DMS53 (cell line): Measurements from ENCODE around the gene C3orf20.
"Not testable (repeated sequence)": the region's sequence is repeated elsewhere in the genome, so short reads cannot be mapped to it uniquely, and the experiment has no call there.

ENCODE experiments used
- DNase-seq: peaks from one replicate; lab custom pipeline; 2025; lab: John Stamatoyannopoulos, UW

C3orf20 gene

DNA sequence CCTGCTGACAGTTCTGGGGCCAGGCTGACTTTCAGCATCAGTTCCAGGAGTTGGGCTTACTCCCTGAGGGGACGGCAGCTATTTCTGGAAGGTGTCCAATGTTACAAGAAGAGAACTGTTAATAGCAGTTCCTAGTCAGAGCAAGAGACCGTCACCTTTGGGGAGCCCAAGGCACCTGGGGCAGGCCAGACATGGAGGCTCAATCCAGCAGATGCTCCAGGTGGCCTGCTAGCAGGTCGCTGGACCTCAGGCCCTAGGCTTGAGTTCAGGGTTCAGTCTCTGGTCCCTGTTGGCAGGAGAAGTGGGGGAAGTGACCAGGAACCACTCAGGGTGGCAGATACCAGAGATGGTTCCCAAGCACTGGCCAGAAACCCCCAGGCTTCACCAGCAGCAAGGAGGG is 25.9 kb downstream of the C3orf20 start:
- DNase-seq: no peak

GRCh38 chr3:14701676-14702075 is 26.7 kb downstream of the C3orf20 start:
- DNase-seq: no peak

DNA sequence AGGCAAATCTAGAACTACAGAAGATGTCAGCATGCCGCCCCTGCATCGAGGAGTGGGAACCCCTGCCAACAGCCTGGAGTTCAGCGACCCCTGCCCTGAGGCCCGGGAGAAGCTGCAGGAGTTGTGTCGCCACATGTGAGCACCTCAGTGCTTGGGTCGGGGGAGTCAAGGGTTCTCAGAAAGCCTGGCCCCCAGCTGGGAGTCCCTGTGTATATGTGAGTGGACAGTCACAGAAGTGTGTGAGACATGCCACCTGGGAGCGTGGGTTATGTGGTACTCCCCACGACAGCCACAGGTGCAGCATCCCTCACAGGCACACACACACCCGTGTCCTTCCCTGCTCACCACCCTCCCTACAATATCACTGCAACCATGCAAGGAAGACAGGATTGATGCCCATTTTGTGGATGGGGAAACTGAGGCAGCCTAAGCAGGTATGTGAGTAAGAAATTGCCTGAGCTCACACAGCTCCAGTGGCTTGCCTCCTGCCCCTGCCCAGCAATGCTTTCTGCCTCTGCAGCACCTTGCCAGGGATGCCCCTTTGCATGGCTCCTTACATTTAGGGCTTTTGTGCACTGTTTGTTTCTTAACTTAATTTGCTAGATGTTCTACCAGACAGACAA is 28.3 kb downstream of the C3orf20 start:
- DNase-seq: no peak

GRCh38 chr3:14703791-14704190 is 28.9 kb downstream of the C3orf20 start:
- no peak for DNase-seq

DNA sequence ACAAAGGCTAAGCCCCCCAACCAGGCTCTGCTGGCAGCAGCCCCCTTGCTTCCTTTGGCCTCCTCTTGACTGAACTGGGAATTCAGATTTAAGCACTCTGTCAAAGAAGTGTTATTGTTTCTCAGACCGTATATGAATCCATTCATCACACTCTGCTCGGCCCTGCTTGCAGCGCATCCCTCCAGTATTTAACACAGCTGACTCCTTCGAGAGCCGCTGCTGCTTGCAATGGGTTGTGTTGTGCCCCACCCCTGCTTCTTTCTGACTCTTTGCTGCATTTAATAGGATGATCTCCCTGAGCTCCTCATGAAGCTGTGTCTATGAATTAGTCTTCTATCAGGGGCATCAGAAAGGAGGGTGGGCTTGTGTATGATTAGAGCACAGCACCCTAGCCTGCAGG is 31.2 kb downstream of the C3orf20 start:
- no peak for DNase-seq

DNA sequence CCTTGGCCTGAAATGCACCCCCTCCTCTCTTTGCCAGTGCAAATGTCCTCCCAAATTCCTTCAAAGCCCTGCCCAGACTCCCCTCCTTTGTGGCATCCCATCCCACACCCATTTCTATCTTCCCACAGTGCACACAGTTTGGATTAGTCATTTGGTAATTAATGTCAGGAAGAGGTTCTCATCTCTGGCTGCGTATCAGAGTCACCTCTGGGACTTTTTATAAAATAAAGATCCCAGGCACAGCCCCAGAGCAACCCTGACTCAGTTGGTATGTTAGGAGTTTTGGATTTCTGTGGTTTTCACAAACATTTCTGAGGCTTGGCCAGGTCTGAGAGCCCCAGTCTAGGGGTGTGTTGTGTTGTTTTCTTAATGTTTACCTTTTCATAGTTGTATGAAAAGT is 41.6 kb downstream of the C3orf20 start:
- DNase-seq: no peak

DNA sequence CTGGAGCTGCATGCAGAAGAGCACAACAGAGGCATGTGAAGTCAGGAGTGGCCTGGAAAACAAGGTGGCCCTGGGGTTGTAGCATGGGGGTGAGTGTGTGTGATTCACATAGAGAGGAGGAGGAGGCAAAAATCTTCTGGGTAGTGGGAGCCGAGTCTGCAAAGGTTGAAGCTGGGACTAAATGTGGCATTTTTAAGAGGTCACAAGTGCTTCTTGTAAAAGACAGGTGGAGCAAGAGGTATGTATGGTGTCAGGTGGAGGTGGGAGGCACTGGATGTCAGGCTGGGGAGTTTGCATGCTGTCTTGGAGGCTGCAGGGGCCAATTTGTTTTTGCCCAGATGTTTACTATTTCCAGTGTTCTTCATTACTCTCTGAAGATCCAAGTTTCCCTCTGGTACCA is 42.4 kb downstream of the C3orf20 start:
- DNase-seq: no peak

- no peak for DNase-seq
These were observed 43.6 kb downstream of the C3orf20 start for GRCh38 chr3:14718539-14718938.

GRCh38 chr3:14719006-14719405 is 44.1 kb downstream of the C3orf20 start:
- DNase-seq: no peak

GRCh38 chr3:14721126-14721864 is 46.4 kb downstream of the C3orf20 start:
- DNase-seq: no peak

DNA sequence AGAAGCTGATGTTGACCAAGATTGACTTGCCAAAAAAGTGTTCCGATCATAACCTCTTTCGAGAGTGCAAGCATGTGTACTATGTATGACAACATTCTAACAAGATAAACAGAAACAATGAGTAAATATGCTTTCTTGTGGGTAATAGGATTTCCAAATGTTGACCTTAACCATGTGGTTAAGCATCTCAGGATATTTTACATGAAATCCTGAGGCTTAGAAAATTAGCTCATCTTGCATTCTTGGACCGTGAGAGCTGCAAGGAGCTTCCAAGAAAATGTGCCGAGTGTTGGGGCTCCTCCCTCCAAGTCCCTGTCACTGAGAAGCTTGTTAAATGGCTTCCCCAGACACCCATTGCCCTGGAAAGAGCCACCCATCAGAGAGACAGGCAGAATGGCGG is 50.1 kb downstream of the C3orf20 start:
- DNase-seq: no peak

DNA sequence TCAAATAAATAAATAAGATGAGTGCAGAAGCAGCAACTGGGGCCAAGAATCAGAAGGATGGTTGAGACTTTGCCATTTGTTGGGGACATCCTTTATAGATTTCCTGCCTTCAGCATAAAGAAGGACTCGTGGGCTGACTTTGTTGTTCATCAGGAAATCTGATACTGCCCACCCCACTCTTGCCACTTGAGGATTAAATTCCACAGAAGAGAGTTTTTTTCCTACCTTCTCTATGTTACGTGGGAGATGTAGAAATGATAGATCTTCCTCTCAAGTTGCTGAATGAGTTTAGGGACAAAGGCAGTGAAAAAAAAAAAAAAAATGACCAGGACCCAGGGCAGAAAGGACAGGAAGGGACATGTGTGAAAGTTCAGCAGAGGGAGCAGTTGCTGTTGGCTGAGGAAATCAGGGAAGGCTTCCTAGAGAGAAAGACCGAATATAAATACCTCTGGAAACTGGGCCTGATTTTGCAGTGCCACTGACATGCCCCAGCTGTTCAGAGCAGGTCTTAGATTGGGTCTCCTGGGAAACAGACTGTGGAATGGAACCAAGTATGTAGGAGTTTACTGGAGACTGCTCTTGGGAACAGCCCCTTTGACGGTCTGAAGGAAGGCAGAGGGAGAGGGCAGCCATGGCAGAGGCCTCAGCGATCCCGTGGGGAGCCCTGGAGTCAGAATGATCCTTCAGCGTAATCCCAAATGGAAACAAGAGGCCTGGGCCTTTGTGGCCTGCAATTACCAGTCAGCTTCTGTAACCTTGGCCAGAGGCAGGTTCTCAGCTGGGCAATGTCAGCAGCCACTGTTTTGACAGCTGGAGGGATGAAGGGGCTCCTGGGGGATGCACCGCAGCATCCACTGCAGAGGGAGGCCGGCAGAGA is 50.9 kb downstream of the C3orf20 start:
- no peak for DNase-seq

- DNase-seq: no peak
These were observed 51.5 kb downstream of the C3orf20 start for GRCh38 chr3:14726441-14726780.

DNA sequence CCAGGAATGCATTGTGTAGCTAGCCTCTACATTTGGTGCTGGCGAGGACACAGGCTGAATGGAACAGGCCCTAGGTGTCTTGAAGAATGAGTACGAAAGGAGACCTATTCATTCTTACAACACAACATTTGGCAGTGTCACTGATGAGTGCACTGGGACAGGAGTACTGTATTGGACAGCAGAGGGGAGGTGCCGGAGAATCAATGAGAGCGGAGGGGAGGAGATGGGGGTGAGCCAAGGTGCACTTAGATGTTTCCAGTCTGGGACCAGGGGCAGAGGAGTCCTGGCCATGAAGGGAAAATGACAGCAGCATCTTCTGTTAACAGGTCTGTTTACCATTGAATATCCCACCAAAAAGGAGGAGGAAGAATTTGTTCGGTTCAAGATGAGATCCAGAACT is 53.2 kb downstream of the C3orf20 start:
- DNase-seq: no peak

GRCh38 chr3:14730703-14731382 is 55.9 kb downstream of the C3orf20 start:
- DNase-seq: peak; percentile 30

- DNase-seq: no peak
These were observed 66.0 kb downstream of the C3orf20 start for GRCh38 chr3:14740983-14741382.

DNA sequence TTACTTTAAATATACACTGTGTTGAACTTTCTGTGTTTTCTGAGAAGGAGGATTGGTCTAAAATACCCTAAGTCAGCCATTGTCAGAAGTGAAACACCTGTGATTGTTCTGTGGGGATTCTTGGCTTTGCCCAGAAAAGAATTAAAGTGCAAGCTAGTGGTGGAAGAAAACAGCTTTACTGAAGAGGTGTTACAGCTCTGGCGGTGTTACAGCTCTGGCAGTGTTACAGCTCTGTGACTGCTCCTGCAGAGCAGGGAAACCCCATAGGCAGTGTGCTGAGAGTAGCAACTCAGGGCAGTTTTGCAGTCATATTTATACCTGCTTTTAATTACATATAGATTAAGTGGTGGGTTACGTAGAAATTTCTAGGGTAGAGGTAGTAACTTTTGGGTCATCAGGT is 66.6 kb downstream of the C3orf20 start:
- DNase-seq: no peak

DNA sequence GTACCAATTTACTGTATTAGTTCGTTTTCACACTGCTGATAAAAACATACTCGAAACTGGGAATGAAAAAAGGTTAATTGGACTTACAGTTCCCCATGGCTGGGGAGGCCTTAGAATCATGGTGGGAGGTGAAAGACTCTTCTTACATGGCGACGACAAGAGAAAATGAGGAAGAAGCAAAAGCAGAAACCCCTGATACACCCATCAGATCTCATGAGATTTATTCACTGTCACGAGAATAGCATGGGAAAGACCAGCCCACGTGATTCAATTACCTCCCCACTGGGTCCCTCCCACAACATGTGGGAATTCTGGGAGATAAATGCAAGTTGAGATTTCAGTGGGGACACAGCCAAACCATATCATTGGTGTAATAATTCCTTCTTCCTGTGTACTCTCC is 69.6 kb downstream of the C3orf20 start:
- no peak for DNase-seq

GRCh38 chr3:14750650-14751049 is 75.7 kb downstream of the C3orf20 start:
- DNase-seq: no peak

DNA sequence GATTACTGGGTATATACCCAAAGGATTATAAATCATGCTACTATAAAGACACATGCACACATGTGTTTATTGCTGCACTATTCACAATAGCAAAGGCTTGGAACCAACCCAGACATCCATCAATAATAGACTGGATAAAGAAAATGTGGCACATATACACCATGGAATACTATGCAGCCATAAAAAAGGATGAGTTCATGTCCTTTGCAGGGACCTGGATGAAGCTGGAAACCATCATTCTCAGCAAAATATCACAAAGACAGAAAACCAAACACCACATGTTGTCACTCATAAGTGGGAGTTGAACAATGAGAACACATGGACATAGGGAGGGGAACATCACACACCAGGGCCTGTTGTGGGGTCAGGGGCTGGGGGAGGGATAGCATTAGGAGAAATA is 78.0 kb downstream of the C3orf20 start:
- DNase-seq: not testable (repeated sequence)

- DNase-seq: no peak
These were observed 82.3 kb downstream of the C3orf20 start for GRCh38 chr3:14757153-14757700.

- DNase-seq: no peak
These were observed 83.4 kb downstream of the C3orf20 start for GRCh38 chr3:14758297-14758696.
